Right lobe of liver (tissue), 6 donors: ENCODE results near the gene RPS6KL1. TPM values are rescaled to one million over a fixed set of nuclear protein-coding genes. Genes with fewer than 3 reads are reported as not detected.
A peak's percentile ranks its signal among the peaks of the same experiment; 100 is the strongest.

ENCODE experiments used
- ATAC-seq, 4 donors: fragments of 200-7000 bp; cut with Tn5 transposase; one replicate each; pipeline ENCODE4 v1.9.1; 2020; ENCODE audit warnings: mild to moderate bottlenecking in 4 of 4, moderate library complexity in 4 of 4
- DNase-seq, 3 donors: peaks; one replicate each; pipeline ENCODE4 v3.0.0-alpha.2; 2020
- H3K27ac ChIP-seq, 3 donors: fragments of 200-600 bp; one replicate each; pipeline ENCODE4 v1.8.0; 2022
- H3K27me3 ChIP-seq, 2 donors: fragments of 200-600 bp; one replicate each; pipeline ENCODE4 v1.8.0; 2022
- H3K36me3 ChIP-seq, 4 donors: fragments of 200-600 bp; sonication (generic) in 1 of 4; one replicate each; pipeline versions ENCODE4 v1.5.1 to v1.8.0; 2017 to 2022; ENCODE audit warnings: control low read depth in 1 of 4
- H3K4me1 ChIP-seq, 4 donors: fragments of 200-600 bp; sonication (generic) in 1 of 4; one replicate each; pipeline versions ENCODE4 v1.5.1 to v1.8.0; 2017 to 2022; ENCODE audit warnings: control low read depth in 1 of 4
- H3K4me3 ChIP-seq, 3 donors: fragments of 200-600 bp; one replicate each; pipeline ENCODE4 v1.8.0; 2022
- H3K9me3 ChIP-seq, 4 donors: fragments of 200-600 bp; sonication (generic) in 1 of 4; one replicate each; pipeline versions ENCODE4 v1.5.1 to v1.8.0; 2017 to 2022; ENCODE audit warnings: control low read depth in 1 of 4
- CTCF ChIP-seq, 4 donors: fragments of 200-600 bp in 3 of 4; fragments of 450-650 bp in 1 of 4; IDR thresholded peaks; one replicate each; pipeline versions ENCODE4 v1.5.1 to v1.8.0; 2016 to 2022; ENCODE audit warnings: antibody characterized with exemption in 4 of 4, mild to moderate bottlenecking in 2 of 4
- POLR2A ChIP-seq: fragments of 450-650 bp; IDR thresholded peaks from one replicate; pipeline ENCODE4 v1.6.1; 2017; ENCODE audit warnings: antibody characterized with exemption, mild to moderate bottlenecking
- WGBS: methylation state at CpG from one replicate; pipeline ENCODE4 v1.1.6; 2018; ENCODE audit warnings: low coverage, low lambda C conversion rate; ENCODE audit not compliant: insufficient coverage; ENCODE audit errors: missing lambda C conversion rate; 5-methylcytosine and 5-hydroxymethylcytosine counted together
- intact Hi-C, 2 donors: fragments of 100-400 bp; cut with DNase I; formaldehyde crosslinking; loops; one replicate each; pipeline versions ENCODE4 v1.11.2 to v1.14.1; 2022
- total RNA-seq, 6 experiments: library from RNA; depleted of rRNA in 2 of 6; stranded (reverse); fragments of >200 nt in 2 of 6; fragmentation: NEBNext Ultra II Directional in 3 of 6; extraction: Animal tissue kit (Norgen Biotek cat#: 25700) in 3 of 6; gene quantifications; one replicate each; pipeline versions ENCODE4 v1.1.0 to v1.2.4, GENCODE V29; 2016 to 2023
- donor health status: DM: no; HTN: yes; CAD: no.
- donor health status: DM: no; HTN: no; CAD: no.
- donor health status: DM: no; HTN: no; CAD: no.
- donor health status: DM: no; HTN: yes; CAD: no.
- donor health status: DM: no; HTN: yes; CAD: no.

RPS6KL1 gene
- total RNA-seq, 6 experiments from 2014 or later = 3.9 to 7.9 (median 4.9) TPM

GRCh38 chr14:74938531-74939495, 15.8 kb upstream of the RPS6KL1 start:
- intact Hi-C loops = no loop called here
- H3K9me3 ChIP-seq = no peaks in the 10 kb centered on the region
- no peak overlapping the region for H3K4me3 ChIP-seq
- no peaks in the 10 kb centered on the region for H3K27me3 ChIP-seq
- no peaks in the 10 kb centered on the region for H3K36me3 ChIP-seq
- no peak for TF ChIP-seq POLR2A
- no peak for TF ChIP-seq CTCF (IDR thresholded peaks at IDR 0.05)
- ATAC-seq = no peak
- peaks cover 0 to 10% (median 3%) of the 10 kb centered on the region in 4 donors for H3K4me1 ChIP-seq
- peak overlapping the region in 1 of 3 donors; percentile 56 for H3K27ac ChIP-seq
- WGBS = 78% methylated on average over 4 of the region's 10 CpGs
- DNase-seq = peak in 1 of 3 donors; percentile 25

- WGBS = 60% methylated on average over 1 of the region's 2 CpGs
- Histone ChIP-seq H3K9me3 (no peaks in the 10 kb centered on the region), H3K4me1 (peaks cover 0 to 10% (median 2%) of the 10 kb centered on the region in 4 donors)
These were observed 14.1 kb upstream of the RPS6KL1 start for GRCh38 chr14:74937171-74937570.

GRCh38 chr14:74936731-74937130, 13.7 kb upstream of the RPS6KL1 start:
- intact Hi-C loops = no loop called here
- ATAC-seq (no peak), DNase-seq (peak in 1 of 3 donors; percentile 2)
- Histone ChIP-seq H3K36me3 (no peaks in the 10 kb centered on the region), H3K4me1 (peaks cover 0 to 9% (median under 1%) of the 10 kb centered on the region in 4 donors), H3K4me3 (no peak overlapping the region), H3K27ac (no peak overlapping the region), H3K27me3 (no peaks in the 10 kb centered on the region), H3K9me3 (no peaks in the 10 kb centered on the region)
- no peak for TF ChIP-seq CTCF (IDR thresholded peaks at IDR 0.05)
- no peak for TF ChIP-seq POLR2A
- WGBS = 74% methylated on average over 7 of the region's 8 CpGs

More at GRCh38 chr14:74937171-74937570, 14.1 kb upstream of the RPS6KL1 start:
- Histone ChIP-seq H3K27me3 (no peaks in the 10 kb centered on the region), H3K27ac (no peak overlapping the region), H3K36me3 (no peaks in the 10 kb centered on the region), H3K4me3 (no peak overlapping the region)
- TF ChIP-seq POLR2A (no peak), CTCF (IDR thresholded peaks at IDR 0.05) (no peak)
- ATAC-seq (no peak), DNase-seq (no peak)
- intact Hi-C loops = no loop called here

GRCh38 chr14:74936151-74936550, 13.1 kb upstream of the RPS6KL1 start:
- intact Hi-C loops = no loop called here
- 84% methylated on average over 6 of the region's 11 CpGs for WGBS
- DNase-seq (peak in 1 of 3 donors; percentile 20), ATAC-seq (no peak)
- TF ChIP-seq POLR2A (no peak), CTCF (IDR thresholded peaks at IDR 0.05) (no peak)
- Histone ChIP-seq H3K9me3 (no peaks in the 10 kb centered on the region), H3K36me3 (no peaks in the 10 kb centered on the region), H3K4me3 (no peak overlapping the region), H3K27me3 (no peaks in the 10 kb centered on the region), H3K27ac (no peak overlapping the region), H3K4me1 (peaks cover 0 to 3% (median 0%) of the 10 kb centered on the region in 4 donors)
